ENCODE measurements around the gene SIRPB2. TPM values are rescaled to one million over a fixed set of nuclear protein-coding genes. Genes with fewer than 3 reads are reported as not detected.
A peak's percentile ranks its signal among the peaks of the same experiment; 100 is the strongest.

SIRPB2 gene
- polyA plus RNA-seq, 2 of the 4 experiments (the other 2 are of a cell fraction): not detected

DNA sequence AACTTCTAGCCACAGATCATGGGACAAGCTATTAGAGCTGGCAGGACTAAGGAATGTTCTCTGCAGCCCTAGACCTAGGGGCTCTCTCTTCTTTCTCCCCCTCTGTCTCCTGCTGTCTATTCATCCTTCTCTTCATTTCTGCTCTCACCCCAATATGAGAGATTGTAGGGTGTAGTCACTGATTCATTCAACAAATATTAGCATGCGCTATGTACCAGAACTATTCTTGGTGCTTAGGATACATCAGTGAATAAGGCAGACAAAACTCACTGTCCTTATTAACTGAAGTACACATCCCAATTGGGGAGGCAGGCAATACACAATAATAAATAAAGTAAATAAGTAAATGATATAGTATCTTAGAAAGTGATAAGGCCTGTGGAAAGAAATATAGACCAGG lies 14.7 kb upstream of the SIRPB2 start:
- TF ChIP-seq NR3C1 (IDR thresholded peaks at IDR 0.05) (no peak), POLR2AphosphoS2 (conservative IDR thresholded peaks at IDR 0.05; ENCODE audit: low read length) (no peak), FOXS1 (CRISPR knock-in tag; IDR thresholded peaks at IDR 0.05) (no peak), FOSB (CRISPR knock-in tag; IDR thresholded peaks at IDR 0.05) (no peak), RFX5 (IDR thresholded peaks at IDR 0.05) (no peak), HOXB5 (CRISPR knock-in tag; IDR thresholded peaks at IDR 0.05) (no peak), RARB (CRISPR knock-in tag; IDR thresholded peaks at IDR 0.05) (no peak), MYC (IDR thresholded peaks at IDR 0.05; ENCODE audit: borderline replicate concordance, low read length) (no peak), CHD2 (IDR thresholded peaks at IDR 0.05; ENCODE audit: low read length, partially characterized antibody) (no peak), SREBF2 (IDR thresholded peaks at IDR 0.05) (no peak), RAD21 (conservative IDR thresholded peaks at IDR 0.05 in 1 of 2, IDR thresholded peaks at IDR 0.05 in 1 of 2) (no peak), NFE2L2 (conservative IDR thresholded peaks at IDR 0.05; ENCODE audit: low read length) (no peak), CBX8 (IDR thresholded peaks at IDR 0.05) (no peak)
- TF ChIP-seq, protein P1, sequence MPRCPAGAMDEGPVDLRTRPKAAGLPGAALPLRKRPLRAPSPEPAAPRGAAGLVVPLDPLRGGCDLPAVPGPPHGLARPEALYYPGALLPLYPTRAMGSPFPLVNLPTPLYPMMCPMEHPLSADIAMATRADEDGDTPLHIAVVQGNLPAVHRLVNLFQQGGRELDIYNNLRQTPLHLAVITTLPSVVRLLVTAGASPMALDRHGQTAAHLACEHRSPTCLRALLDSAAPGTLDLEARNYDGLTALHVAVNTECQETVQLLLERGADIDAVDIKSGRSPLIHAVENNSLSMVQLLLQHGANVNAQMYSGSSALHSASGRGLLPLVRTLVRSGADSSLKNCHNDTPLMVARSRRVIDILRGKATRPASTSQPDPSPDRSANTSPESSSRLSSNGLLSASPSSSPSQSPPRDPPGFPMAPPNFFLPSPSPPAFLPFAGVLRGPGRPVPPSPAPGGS (IDR thresholded peaks at IDR 0.05): no peak
- TF ChIP-seq, protein P2, sequence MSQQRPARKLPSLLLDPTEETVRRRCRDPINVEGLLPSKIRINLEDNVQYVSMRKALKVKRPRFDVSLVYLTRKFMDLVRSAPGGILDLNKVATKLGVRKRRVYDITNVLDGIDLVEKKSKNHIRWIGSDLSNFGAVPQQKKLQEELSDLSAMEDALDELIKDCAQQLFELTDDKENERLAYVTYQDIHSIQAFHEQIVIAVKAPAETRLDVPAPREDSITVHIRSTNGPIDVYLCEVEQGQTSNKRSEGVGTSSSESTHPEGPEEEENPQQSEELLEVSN (IDR thresholded peaks at IDR 0.05; ENCODE audit: borderline replicate concordance, low read depth): no peak
- TF ChIP-seq, protein P3, sequence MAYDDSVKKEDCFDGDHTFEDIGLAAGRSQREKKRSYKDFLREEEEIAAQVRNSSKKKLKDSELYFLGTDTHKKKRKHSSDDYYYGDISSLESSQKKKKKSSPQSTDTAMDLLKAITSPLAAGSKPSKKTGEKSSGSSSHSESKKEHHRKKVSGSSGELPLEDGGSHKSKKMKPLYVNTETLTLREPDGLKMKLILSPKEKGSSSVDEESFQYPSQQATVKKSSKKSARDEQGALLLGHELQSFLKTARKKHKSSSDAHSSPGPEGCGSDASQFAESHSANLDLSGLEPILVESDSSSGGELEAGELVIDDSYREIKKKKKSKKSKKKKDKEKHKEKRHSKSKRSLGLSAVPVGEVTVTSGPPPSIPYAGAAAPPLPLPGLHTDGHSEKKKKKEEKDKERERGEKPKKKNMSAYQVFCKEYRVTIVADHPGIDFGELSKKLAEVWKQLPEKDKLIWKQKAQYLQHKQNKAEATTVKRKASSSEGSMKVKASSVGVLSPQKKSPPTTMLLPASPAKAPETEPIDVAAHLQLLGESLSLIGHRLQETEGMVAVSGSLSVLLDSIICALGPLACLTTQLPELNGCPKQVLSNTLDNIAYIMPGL (CRISPR knock-in tag; IDR thresholded peaks at IDR 0.05; ENCODE audit: borderline replicate concordance): no peak
- TF ChIP-seq, protein P4, sequence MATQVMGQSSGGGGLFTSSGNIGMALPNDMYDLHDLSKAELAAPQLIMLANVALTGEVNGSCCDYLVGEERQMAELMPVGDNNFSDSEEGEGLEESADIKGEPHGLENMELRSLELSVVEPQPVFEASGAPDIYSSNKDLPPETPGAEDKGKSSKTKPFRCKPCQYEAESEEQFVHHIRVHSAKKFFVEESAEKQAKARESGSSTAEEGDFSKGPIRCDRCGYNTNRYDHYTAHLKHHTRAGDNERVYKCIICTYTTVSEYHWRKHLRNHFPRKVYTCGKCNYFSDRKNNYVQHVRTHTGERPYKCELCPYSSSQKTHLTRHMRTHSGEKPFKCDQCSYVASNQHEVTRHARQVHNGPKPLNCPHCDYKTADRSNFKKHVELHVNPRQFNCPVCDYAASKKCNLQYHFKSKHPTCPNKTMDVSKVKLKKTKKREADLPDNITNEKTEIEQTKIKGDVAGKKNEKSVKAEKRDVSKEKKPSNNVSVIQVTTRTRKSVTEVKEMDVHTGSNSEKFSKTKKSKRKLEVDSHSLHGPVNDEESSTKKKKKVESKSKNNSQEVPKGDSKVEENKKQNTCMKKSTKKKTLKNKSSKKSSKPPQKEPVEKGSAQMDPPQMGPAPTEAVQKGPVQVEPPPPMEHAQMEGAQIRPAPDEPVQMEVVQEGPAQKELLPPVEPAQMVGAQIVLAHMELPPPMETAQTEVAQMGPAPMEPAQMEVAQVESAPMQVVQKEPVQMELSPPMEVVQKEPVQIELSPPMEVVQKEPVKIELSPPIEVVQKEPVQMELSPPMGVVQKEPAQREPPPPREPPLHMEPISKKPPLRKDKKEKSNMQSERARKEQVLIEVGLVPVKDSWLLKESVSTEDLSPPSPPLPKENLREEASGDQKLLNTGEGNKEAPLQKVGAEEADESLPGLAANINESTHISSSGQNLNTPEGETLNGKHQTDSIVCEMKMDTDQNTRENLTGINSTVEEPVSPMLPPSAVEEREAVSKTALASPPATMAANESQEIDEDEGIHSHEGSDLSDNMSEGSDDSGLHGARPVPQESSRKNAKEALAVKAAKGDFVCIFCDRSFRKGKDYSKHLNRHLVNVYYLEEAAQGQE (IDR thresholded peaks at IDR 0.05): no peak
- peaks cover 8% of the 10 kb centered on the region; the same call in 1 of the 3 replicates for H3K9me3 ChIP-seq
- peaks cover 9% of the 10 kb centered on the region; the same call in 1 of the 3 replicates for H3K4me1 ChIP-seq
- DNase-seq (ENCODE audit: low read depth in 1 of 2, low spot score in 1 of 2) (no peak), FAIRE-seq (no peak), ATAC-seq (no peak)
- ChIA-PET POLR2A (no interaction called here), CTCF (interaction anchor here (0.8 to 9.9 kb wide), 9 partner anchors 9 to 271 kb away, joined by 3 to 306 read pairs (median 5); partner anchors contain the start of genes NSFL1C and SIRPB2)
- H3K4me2 ChIP-seq: 0 out of 3 replicates have a peak overlapping the region, but pooled peaks have one; percentile 14
- no peak overlapping the region for H3K27ac ChIP-seq
- no peak overlapping the region for H3K4me3 ChIP-seq
- 38% methylated on average over 1 of the region's 1 CpG for WGBS (ENCODE audit: missing lambda C conversion rate)

DNA sequence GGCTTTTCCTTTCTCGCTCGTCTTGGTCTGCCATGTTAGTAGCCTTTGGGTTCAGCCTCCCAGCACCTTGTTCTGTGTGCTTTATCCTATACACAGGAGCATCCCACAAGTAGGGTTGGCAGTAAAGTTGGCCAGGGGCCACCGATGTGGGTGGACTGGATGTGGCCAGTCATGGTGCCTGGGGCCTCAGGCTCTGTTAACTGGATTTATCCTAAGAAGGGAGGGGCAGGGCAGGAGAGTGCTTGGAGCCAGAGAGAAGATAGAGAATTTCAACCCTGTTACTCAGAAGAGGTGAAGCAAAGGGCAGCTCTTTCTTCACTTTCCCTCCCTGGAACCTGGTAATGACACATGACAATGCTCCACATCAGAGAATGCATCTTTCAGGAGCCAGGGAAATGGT lies 14.1 kb upstream of the SIRPB2 start:
- Histone ChIP-seq H3K4me1 (peaks cover 9% of the 10 kb centered on the region; the same call in 1 of the 3 replicates), H3K4me2 (0 out of 3 replicates have a peak overlapping the region, but pooled peaks have one; percentile 14), H3K9me3 (peaks cover 8% of the 10 kb centered on the region; the same call in 1 of the 3 replicates), H3K27ac (no peak overlapping the region), H3K4me3 (no peak overlapping the region)
- 39% methylated on average over 3 of the region's 3 CpGs for WGBS (ENCODE audit: missing lambda C conversion rate)
- no peak for FAIRE-seq
- CTCF ChIA-PET: interaction anchor here (1.1 to 9.9 kb wide), 12 partner anchors 10 to 365 kb away, joined by 3 to 306 read pairs (median 32); partner anchors contain the start of genes NSFL1C and SIRPB2
- no peak for ATAC-seq
- POLR2A ChIA-PET: no interaction called here
- DNase-seq (ENCODE audit: low read depth in 1 of 2, low spot score in 1 of 2): peak in 1 of 2 experiments; percentile 14
- TF ChIP-seq MAFK (IDR thresholded peaks at IDR 0.05; ENCODE audit: partially characterized antibody) (no peak), EP300 (IDR thresholded peaks at IDR 0.05) (no peak), HEYL (CRISPR knock-in tag; IDR thresholded peaks at IDR 0.05) (no peak), FOSB (CRISPR knock-in tag; IDR thresholded peaks at IDR 0.05) (no peak), RARB (CRISPR knock-in tag; IDR thresholded peaks at IDR 0.05) (no peak), EHMT2 (IDR thresholded peaks at IDR 0.05; ENCODE audit: low read depth) (no peak), ESRRA (IDR thresholded peaks at IDR 0.05; ENCODE audit: borderline replicate concordance, low read length) (no peak), BHLHE40 (IDR thresholded peaks at IDR 0.05; ENCODE audit: low read depth, low read length) (no peak)
- TF ChIP-seq, protein P5, sequence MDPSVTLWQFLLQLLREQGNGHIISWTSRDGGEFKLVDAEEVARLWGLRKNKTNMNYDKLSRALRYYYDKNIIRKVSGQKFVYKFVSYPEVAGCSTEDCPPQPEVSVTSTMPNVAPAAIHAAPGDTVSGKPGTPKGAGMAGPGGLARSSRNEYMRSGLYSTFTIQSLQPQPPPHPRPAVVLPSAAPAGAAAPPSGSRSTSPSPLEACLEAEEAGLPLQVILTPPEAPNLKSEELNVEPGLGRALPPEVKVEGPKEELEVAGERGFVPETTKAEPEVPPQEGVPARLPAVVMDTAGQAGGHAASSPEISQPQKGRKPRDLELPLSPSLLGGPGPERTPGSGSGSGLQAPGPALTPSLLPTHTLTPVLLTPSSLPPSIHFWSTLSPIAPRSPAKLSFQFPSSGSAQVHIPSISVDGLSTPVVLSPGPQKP (IDR thresholded peaks at IDR 0.05; ENCODE audit: low read depth, low read length): no peak
- TF ChIP-seq, protein P1 (IDR thresholded peaks at IDR 0.05): no peak
- TF ChIP-seq, protein P2 (IDR thresholded peaks at IDR 0.05; ENCODE audit: borderline replicate concordance, low read depth): no peak

Measured in A549 (cell line).